NCI-H2081 (cell line): ENCODE results near the gene VPS26C.
A peak's percentile ranks its signal among the peaks of the same experiment; 100 is the strongest.
"Not testable (repeated sequence)": the region's sequence is repeated elsewhere in the genome, so short reads cannot be mapped to it uniquely, and the experiment has no call there.

Source experiments
- DNase-seq, 2 experiments: peaks; one replicate each; lab custom pipeline; 2025; lab: John Stamatoyannopoulos, UW

VPS26C gene

DNA sequence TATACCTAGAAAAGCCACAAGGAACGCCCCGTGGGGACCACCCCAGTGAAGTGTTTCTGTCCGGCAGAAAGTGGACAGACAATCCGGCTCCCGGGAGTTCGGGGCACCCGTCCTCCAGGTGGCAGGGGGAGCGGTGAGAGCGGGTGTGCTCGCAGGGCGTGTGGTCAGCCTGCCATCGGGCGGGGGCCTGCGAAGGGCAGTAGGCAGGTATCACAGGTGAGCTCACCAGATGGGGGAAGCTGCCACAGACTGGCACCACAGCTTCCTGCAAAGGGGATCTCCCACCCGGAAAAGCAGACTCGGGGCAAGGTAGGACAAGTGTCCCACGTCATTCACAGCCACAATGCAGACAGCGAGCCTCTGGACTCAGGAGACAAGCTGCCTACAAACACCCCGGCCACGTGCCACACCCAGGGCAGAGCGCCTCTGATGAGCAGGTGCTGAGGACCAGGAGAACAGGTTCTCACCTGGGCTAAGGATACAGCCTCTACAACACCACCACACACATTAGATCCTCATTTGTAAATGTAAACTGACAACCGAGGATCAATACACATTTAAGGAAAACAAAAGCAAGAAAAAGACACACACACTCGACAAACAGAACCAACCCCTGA is 36.4 kb downstream of the VPS26C start:
- no peak for DNase-seq

DNA sequence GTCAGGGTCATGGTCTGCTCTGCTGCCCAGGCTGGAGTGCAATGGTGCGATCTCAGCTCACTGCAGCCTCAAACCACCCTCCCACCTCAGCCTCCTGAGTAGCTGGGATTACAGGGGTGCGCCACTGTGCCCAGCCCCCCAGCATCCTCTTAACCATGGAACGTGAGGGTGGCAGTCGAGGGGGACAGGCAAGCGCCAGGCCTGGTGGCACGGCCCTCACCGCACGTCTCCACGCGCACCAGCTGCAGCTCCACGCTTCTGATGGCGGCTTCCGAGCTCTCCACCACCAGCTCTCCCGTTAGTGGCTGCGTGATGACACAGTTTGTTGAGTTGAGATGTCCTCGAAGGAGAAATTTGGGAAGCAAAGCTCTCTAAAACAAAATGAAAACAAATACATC is 39.1 kb downstream of the VPS26C start:
- no peak for DNase-seq

DNA sequence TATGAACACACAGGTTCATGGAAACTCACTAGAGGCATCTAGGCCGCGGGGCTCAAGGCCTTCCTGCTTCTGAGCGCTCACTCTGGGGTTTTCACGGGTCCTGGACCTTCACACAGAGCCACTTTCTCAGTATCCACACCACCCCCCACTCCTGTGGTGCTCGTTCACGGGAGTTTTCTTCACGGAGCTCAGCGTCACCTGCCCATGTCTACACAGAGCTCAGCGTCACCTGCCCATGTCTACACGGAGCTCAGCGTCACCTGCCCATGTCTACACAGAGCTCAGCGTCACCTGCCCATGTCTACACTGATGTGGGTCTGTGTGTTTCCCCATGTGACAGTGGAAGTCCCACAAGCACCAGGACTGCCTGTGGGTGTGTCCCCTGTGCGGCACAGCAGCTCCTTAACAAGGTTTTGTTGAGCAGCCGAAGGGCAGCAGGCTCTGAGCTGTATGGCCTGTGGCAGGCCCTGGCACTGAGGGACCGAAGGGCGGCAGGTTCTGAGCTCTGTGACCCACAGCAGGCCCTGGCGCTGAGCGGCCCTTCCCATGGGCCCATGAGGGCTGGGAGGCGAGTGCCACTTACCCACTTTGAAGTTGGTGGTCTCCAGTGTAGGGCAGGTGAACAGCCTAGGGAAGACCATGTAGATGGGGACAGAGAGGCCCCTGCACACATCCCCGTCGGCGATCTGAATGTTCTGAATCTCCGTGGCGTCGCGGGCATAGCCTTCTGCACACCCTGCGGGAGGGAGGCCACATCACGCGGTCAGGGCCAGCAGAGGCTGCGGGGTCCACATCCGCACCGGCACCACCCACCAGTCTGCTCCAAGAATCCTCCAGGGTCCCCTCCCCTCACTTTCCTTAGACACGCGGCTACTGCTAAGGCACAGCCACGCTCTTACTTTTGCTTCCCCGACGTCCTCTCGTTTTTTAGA is 39.8 kb downstream of the VPS26C start:
- DNase-seq = no peak

DNA sequence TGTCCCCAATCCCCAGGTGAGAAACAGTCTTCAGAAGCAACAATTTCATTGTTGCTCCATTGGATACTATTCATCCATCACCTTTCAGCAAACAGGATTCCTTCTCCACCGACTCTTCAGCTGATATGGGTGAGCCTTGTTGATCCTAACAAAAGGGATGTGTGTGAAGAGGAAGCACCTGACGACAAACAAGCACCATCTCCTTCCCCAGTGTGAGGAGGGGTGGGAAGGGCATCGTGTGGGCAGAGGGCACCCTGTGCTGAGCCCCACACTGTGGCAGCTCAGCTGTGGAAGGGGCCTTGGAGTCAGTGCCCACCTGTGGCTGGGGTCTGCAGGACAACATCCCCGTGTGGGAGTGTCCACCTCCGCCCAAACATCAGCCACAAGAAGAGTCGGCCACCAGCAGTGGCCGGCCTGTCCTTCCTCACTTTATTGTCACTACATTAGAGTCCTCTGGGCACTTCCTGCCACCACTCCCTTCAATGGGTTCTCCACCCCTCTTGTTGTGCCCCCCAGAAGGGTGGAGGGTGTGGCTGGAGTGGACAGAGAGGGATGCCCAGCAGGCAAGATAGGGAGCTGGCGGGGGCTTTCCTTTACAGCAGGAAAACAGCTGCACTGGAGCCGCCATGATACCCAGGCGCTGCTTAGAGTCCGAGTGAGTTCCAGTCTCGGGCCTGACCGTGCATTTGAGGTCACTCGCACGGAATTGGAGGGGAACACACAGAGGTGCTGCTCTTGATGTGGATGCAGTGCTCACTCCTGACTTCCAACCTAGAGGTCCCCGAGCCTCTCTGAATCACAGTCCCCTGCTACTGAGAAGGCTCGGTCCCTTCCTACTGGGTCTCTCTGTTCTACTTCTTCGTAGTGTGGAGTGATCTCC is 40.9 kb downstream of the VPS26C start:
- DNase-seq = no peak

DNA sequence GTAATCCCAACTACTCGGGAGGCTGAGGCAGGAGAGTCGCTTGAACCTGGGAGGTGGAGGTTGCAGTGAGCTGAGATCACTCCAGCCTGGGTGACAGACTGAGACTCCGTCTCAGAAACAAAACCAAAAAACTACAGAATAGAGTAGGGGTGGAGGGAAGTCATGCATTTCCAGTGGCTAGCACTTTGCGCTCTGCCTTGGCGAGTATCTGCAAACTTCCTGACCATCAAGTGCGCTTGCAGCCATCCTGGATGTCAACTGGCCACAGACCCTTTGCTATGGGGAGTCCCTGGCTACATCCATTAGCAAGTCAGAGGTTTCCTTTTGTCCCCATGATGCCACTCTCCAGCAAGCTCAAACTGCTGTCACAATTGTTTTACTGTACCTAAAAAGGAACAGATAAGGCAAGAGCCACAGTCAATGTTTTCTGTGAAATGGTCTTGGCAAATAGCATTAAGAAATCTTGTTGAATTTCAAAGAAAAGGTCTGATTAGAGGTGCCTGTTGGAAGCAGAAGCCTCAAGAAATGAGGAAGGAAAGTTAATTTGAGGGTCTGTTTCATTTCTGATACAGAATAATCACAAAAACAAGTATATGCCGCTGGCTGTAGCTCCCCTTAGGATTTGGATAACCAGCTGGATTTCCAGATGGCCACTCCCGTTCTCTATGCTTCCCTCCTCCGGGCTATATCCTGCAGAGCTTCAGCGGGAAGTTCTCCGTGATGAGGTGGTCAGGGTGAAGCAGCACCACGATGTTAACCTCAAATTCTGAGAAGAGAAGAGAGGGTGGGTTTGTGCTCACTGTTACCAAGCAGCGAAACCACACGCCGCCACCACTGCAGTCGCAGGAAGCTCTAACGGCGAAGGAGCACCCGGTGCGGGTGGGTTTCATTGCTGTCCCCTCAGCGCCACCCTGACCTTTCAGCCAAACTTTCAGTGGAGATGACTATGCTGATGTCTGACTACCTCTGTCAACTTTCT is 42.0 kb downstream of the VPS26C start:
- no peak for DNase-seq

DNA sequence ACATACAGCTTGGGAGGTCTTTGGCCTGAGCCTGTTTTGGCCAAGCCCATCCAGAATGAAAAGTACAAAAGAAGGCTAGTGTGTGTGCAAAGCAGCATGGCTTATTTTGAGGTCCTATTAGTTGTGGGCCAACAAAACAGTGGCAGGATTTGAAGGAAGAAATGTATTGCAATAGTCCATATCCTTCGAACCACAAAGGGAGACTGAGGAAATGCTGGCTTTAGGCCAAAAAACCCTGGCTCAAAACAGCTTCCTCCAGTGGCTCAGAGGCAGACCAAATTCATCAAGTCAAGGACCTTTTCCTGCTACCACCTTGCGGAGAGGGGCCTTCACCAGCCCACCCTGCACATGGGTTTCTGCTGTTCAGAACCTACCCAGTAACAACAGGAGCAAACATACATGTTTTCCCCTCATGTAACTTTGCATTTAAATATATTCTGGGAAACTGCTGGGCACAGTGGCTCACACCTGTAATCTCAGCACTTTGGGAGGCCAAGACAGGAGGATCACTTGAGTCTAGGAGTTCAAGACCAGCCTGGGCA is 43.3 kb downstream of the VPS26C start:
- DNase-seq = no peak

DNA sequence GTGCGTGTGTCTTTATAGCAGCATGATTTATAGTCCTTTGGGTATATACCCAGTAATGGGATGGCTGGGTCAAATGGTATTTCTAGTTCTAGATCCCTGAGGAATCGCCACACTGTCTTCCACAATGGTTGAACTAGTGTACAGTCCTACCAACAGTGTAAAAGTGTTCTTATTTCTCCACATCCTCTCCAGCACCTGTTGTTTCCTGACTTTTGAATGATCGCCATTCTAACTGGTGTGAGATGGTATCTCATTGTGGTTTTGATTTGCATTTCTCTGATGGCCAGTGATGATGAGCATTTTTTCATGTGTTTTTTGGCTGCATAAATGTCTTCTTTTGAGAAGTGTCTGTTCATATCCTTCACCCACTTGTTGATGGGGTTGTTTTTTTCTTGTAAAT is 44.9 kb downstream of the VPS26C start:
- DNase-seq = not testable (repeated sequence)

DNA sequence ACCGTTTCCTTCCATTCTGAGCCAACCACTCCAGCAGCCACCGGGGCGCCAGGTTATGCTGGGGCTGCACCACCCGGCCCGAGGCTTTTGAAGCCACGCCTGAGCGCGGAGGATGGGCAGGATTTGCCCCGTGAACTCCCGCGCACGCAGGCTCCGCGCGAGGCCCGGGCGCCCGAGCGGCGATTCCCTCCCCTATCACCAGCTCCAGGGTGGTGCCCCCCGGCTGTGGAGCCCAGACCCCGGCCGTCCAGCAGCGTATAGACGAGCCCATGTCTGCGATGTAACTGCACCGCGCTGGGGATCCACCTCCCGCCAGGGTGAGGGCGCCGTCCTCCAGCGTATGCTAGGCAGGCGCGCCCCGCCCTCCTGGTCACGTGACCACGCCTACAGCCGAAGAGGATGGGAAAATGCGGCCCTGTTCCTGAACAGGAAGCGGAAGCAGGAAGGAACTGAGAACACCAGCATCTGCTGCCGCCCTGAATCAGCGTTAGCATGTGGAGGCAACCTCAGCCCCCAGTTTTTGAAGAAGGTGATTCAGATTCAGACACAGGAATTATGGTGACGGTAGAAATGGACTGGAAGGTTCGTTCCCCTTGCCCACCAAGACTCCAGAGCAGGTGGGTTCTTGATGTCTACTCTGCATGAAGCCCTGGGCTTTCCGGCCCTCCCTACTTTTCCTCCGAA is 46.0 kb downstream of the VPS26C start:
- peak; percentile 55 to 80 for DNase-seq

DNA sequence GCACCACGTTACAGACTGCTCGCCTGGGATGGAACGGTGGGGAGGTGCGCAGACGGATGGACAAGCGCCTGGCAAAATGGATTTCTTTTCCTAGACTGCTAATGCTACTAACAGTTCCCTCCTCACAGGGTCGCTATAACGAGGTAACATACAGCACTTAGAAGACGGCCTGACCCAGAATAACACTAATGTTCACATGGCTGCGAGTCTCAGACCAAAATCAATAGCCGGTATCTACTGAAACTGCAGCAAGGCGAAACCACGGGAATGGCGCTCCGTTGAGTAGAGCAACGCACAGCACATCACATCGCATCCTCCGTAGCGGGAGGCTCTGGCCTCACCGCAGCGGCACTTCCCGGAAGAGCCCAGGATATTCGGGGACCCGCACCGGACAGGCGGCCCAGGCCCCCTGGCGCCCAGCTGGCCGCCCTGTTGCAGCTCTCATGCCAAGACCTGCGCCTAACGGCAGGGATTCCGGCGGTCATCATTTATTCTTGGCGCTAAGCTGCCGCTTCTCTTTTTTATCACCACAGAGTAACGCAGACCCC is 46.6 kb downstream of the VPS26C start:
- no peak for DNase-seq

DNA sequence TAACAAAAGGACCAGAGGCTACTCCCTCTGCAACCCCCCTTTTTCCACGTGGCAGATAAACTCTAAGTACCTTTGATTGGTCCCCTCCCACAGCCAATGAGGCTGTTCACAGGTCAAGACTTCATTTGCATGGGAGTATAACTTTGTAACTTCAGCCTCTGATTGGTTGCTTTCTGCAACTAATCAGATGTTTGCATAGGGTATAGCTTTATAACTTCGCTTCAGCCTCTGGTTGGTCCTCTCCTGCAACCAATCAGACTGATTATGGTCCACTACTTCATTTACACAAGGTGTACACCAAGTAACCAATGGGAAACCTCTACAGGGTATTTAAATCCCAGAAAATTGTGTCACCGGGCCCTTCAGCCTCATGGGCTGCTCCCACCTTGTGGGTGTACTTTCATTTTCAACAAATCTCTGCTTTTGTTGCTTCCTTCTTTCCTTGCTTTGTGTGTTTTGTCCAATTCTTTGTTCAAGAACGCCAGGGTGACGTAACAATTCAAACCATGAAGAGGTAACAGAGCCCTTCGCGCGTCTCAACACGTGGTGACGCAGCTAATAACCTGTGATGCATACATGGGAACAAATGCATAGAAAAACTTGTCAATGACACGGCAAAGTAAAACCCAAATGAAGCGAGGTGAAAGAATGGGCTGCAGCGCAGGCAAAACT is 47.2 kb downstream of the VPS26C start:
- DNase-seq = no peak

DNA sequence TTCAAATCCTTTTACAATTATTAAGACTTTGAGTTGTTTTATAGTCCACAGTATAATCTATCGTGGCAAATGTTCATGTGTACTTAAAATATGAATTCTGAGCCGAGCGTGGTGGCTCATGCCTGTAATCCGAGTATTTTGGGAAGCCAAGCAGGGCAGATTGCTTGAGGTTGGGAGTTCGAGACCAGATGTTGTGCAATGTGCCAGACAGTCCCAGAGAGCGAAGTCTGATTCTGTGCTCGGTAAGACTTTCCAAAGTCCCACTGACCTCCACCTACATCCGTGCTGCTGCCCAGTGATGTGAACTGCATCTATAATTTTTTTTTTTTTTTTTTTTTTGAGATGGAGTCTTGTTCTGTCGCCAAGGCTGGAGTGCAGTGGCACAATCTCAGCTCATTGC is 52.2 kb downstream of the VPS26C start:
- DNase-seq = no peak

DNA sequence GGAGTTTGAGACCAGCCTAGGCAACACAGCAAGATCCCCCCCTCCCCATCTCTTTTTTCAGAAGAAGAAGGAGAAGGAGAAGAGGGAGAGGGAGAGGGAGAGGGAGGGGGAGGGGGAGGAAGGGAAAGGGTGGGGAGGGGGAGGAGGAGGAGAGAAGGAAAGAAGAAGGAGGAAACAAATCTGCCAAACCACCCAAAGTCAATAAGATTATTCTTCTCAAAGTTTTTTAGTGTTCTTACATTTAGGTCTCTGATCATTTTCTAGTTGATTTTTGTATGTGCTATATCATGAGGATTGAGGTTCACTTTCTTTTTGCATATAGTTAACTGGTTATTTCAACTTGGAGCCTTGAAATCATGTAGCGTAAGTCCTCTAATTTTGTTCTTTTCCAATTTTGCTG is 56.3 kb downstream of the VPS26C start:
- DNase-seq = no peak

DNA sequence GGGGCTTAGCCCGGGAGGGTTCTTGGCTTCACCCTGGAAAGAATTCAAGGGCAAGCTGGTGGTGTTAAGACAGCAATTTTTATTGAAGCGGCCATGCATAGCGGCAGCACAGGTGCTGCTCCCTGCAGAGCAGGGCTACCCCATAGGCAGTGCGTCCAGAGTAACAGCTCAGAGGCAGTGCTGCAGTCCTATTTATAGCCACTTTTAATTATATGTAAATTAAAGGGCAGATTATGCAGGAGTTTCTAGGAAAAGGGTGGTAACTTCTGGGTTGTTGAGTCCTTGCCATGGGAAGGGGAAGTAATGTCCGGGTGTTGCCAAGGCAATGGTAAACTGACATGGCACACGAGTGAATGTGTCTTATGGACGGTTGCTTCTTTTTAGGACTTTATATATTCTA is 57.0 kb downstream of the VPS26C start:
- no peak for DNase-seq

DNA sequence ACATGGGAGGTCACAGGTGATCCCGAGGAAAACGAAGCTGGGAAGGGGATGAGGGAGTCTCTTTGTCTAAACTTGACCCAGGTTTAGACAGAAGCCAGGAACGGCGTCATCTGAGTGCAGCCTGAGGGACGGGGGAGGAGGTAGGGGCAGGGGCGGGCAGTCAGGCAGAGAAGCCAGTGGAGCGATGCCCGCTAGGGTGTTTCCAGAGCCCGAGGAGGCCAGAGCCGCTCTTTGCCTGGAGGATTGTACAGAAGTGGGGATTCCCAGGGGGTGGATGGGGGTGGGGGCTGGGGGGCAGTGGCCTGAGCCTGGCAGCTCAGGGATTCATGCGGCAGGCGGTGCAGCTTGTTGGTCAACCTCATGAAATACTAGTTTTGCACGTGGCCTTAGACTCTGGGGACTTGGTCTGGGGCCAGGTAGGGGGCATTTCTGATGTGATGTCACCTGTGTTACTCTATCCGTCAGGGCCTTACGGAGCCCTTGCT is 58.4 kb downstream of the VPS26C start:
- no peak for DNase-seq

DNA sequence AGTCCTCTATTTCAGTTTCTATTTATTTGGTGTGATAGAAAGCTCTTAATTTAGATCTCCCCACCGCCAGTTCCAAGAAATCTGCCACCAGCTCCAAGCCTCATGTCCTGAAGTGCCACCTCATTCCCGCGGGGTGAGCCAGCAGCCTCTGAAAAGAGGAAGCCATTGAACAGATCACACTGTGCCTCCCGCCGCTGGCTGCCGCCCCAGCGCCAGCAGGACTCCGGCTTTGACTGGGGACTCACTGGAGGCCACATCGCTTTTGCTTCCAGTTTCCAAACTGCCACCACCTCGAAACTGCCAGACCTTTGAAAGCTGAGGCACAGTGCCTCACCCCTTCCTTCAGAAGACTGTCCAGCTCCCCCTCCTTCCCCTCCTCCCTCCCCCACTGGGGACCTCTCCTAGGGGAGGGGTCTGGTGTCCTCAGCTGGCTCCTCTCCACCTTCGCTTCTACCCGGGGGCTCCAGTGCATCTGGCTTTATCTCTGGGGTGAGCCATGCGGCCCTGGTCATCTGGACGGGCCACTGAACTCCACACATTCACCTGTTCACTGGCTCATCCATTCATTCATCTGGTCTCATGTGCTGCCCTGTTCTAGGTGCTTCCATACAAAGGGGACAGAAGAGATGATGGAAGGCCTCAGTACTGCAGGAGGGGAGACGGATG is 58.9 kb downstream of the VPS26C start:
- DNase-seq = no peak

DNA sequence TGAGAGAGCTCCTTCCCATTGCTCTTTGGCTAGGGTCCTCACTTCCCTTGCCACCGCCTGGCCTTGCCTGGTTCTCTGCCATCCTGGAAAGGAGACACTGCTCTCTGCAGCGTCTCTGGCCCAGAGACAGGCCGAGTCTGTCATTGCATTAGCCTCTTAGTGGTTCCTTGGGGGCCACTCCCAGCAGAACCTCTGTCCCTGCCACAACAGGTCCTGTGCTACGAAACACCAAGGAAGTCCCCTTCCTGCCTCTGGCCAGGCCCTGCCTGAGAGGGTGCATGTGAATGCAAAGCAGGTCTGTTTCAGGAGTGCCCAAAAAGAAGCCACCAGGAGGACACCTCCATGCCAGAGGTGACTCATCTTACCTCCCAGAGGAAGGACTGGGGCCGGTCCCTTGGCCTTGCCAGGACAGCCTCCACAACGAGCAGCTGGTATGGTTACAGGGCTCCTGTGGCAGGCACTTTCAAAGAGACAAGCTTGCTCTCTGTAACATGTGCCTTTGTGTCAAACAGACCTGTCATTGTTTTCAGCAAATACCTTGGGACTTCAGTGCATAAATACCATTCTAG is 59.6 kb downstream of the VPS26C start:
- no peak for DNase-seq

DNA sequence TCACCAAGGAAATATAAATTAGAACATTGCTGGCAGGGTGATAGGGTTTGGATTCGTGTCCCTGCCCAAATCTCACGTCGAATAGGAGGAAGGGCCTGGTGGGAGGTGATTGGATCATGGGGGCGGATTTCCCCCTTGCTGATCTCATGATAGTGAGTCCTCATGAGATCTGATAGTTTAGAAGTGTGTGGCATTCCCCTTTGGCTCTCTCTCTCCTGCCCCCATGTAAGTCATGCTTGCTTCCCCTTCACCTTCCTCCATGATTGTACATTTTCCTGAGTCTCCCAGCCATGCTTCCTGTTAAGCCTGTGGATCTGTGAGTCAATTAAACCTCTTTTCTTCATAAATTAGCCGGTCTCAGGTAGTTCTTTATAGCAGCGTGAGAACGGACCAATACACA is 60.6 kb downstream of the VPS26C start:
- DNase-seq = no peak

DNA sequence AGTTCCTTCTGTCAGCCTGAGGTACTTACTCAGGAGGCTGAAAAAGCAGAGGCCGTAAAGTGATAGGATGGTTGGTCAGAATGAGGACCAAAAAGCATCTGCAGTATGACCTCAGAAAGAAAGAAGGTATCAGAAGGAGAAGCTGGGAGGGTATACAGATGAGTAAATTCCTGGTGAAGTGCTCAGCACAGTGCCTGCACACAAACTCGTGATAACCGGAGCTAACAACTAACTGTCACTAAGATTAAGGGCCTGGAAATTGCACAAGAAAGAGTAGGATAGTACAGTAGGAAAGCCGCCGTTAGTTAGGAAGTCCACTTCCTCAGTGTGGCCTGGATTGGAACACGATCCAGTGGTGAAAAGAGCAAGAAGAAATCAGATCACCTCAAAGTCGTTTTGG is 62.6 kb downstream of the VPS26C start:
- no peak for DNase-seq
